PC-3 (cell line): ENCODE results near the gene PFKFB4. TPM values are rescaled to one million over a fixed set of nuclear protein-coding genes. Genes with fewer than 3 reads are reported as not detected.
A peak's percentile ranks its signal among the peaks of the same experiment; 100 is the strongest.

Experiments used
- ATAC-seq: fragments of 200-7000 bp; cut with Tn5 transposase; 2 replicates; pipeline ENCODE4 v1.9.1; 2020; ENCODE audit warnings: mild to moderate bottlenecking, moderate library complexity
- BruUV-seq: library from RNA; stranded (reverse); fragments of 400-500 nt; replicated peaks from 2 replicates; lab custom pipeline; 2021; lab: Mats Ljungman, UMichigan
- CTCF ChIA-PET: fragments of 300-600 bp; sonication (Branson Sonifier 250); formaldehyde crosslinking; loops from one replicate; lab custom pipeline; 2022; ENCODE audit warnings: antibody characterized with exemption; lab: Charles Lee
- POLR2A ChIA-PET: fragments of 300-600 bp; sonication (Branson Sonifier 250); formaldehyde crosslinking; loops from one replicate; lab custom pipeline; 2022; ENCODE audit warnings: antibody characterized with exemption; ENCODE audit not compliant: unreplicated experiment; lab: Charles Lee
- DNase-seq: peaks from one replicate; pipeline ENCODE4 v3.0.0-alpha.2; 2015
- H2AFZ ChIP-seq: fragments of 300-600 bp; sonication (generic); 2 replicates; pipeline ENCODE4 v1.6.0; 2016; ENCODE audit warnings: antibody characterized with exemption, low read length
- H3F3A ChIP-seq: fragments of 300-600 bp; sonication (generic); one replicate; pipeline ENCODE4 v1.6.0; 2017; ENCODE audit warnings: antibody characterized with exemption, low read length, control low read depth, mild to moderate bottlenecking; ENCODE audit not compliant: unreplicated experiment
- H3K27ac ChIP-seq: fragments of 300-600 bp; sonication (generic); 2 replicates; pipeline ENCODE4 v1.5.1; 2016; ENCODE audit warnings: mild to moderate bottlenecking, low read length
- H3K27me3 ChIP-seq: fragments of 300-600 bp; sonication (generic); 2 replicates; pipeline ENCODE4 v1.6.1; 2016; ENCODE audit warnings: low read length, mixed read lengths
- H3K36me3 ChIP-seq: fragments of 300-600 bp; sonication (generic); 2 replicates; pipeline ENCODE4 v1.6.1; 2016; ENCODE audit warnings: low read depth, mixed run types, low read length, mixed read lengths
- H3K4me1 ChIP-seq: fragments of 300-600 bp; sonication (generic); 2 replicates; pipeline ENCODE4 v1.5.1; 2016; ENCODE audit warnings: low read length; ENCODE audit not compliant: insufficient read depth
- H3K4me2 ChIP-seq: fragments of 300-600 bp; sonication (generic); 2 replicates; pipeline ENCODE4 v1.6.0; 2016; ENCODE audit warnings: low read length
- H3K4me3 ChIP-seq: fragments of 300-600 bp; sonication (generic); 2 replicates; pipeline ENCODE4 v1.5.1; 2016; ENCODE audit warnings: mild to moderate bottlenecking, low read length, mixed read lengths
- H3K79me2 ChIP-seq: fragments of 300-600 bp; sonication (generic); 2 replicates; pipeline ENCODE4 v1.6.1; 2017; ENCODE audit warnings: low read length, mixed read lengths
- H3K9ac ChIP-seq: fragments of 300-600 bp; sonication (generic); 2 replicates; pipeline ENCODE4 v1.6.0; 2016; ENCODE audit warnings: mild to moderate bottlenecking, low read length
- H3K9me2 ChIP-seq: fragments of 300-600 bp; sonication (generic); replicated peaks from 2 replicates; pipeline ENCODE4 v1.6.1; 2016; ENCODE audit warnings: mixed run types, low read length, mixed read lengths
- H3K9me3 ChIP-seq: fragments of 300-600 bp; sonication (generic); 2 replicates; pipeline ENCODE4 v1.6.1; 2016; ENCODE audit warnings: low read length, mixed read lengths
- H4K20me1 ChIP-seq: fragments of 300-600 bp; sonication (generic); 2 replicates; pipeline ENCODE4 v1.6.1; 2016; ENCODE audit warnings: low read length, mixed read lengths
- EZH2 ChIP-seq: fragments of 300-600 bp; sonication (generic); IDR thresholded peaks from one replicate; pipeline ENCODE4 v1.6.1; 2017; ENCODE audit warnings: antibody characterized with exemption, mild to moderate bottlenecking, low read length; ENCODE audit not compliant: unreplicated experiment
- EZH2phosphoT487 ChIP-seq: fragments of 300-600 bp; sonication (generic); IDR thresholded peaks from 2 replicates; pipeline ENCODE4 v1.6.1; 2018; ENCODE audit warnings: mild to moderate bottlenecking, antibody characterized with exemption, low read length, borderline replicate concordance
- intact Hi-C: fragments of 100-400 bp; cut with micrococcal nuclease; formaldehyde crosslinking; loops from 2 replicates; pipeline ENCODE4 v1.9.0; 2023
- total RNA-seq: library from RNA; depleted of rRNA; stranded (reverse); fragments of >200 nt; gene quantifications from 2 replicates; pipeline ENCODE4 v1.2.3, GENCODE V29; 2014
- TF ChIP-seq, protein P1 (sequence below): fragments of 300-600 bp; sonication (generic); conservative IDR thresholded peaks from 2 replicates; pipeline ENCODE4 v1.5.1; 2017; ENCODE audit warnings: antibody characterized with exemption, low read depth, mild to moderate bottlenecking, low read length

The PFKFB4 gene
- total RNA-seq, 1 experiment from 2014 or later: 33.5 TPM

- H3K36me3 ChIP-seq: peaks cover 32% of the 10 kb centered on the region
- H3K79me2 ChIP-seq: no peaks in the 10 kb centered on the region
- no peak for TF ChIP-seq EZH2phosphoT487
- TF ChIP-seq, protein P1, sequence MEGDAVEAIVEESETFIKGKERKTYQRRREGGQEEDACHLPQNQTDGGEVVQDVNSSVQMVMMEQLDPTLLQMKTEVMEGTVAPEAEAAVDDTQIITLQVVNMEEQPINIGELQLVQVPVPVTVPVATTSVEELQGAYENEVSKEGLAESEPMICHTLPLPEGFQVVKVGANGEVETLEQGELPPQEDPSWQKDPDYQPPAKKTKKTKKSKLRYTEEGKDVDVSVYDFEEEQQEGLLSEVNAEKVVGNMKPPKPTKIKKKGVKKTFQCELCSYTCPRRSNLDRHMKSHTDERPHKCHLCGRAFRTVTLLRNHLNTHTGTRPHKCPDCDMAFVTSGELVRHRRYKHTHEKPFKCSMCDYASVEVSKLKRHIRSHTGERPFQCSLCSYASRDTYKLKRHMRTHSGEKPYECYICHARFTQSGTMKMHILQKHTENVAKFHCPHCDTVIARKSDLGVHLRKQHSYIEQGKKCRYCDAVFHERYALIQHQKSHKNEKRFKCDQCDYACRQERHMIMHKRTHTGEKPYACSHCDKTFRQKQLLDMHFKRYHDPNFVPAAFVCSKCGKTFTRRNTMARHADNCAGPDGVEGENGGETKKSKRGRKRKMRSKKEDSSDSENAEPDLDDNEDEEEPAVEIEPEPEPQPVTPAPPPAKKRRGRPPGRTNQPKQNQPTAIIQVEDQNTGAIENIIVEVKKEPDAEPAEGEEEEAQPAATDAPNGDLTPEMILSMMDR: no peak
- TF ChIP-seq EZH2: no peak
- H3K4me2 ChIP-seq: no peak overlapping the region
- no peaks in the 10 kb centered on the region for H3K27me3 ChIP-seq
- intact Hi-C loops: loop anchor here (5.0 kb wide), 1 partner anchor 40 kb away; the partner anchor contains the start of gene PFKFB4
- CTCF ChIA-PET: no interaction called here
- H3K4me1 ChIP-seq: peaks cover 67% of the 10 kb centered on the region
- H4K20me1 ChIP-seq: no peaks in the 10 kb centered on the region
- peak overlapping the region; percentile 89 for H3K27ac ChIP-seq
- POLR2A ChIA-PET: no interaction called here
- ATAC-seq (no peak), DNase-seq (no peak)
- no TSS peak for BruUV-seq
- H3F3A ChIP-seq: no peaks in the 10 kb centered on the region
- H2AFZ ChIP-seq: no peak overlapping the region
- no peak overlapping the region for H3K9ac ChIP-seq
- no peaks in the 10 kb centered on the region for H3K9me2 ChIP-seq
- no peaks in the 10 kb centered on the region for H3K9me3 ChIP-seq
- no peak overlapping the region for H3K4me3 ChIP-seq
Measured at GRCh38 chr3:48596676-48597407, 40.2 kb upstream of the PFKFB4 start.

DNA sequence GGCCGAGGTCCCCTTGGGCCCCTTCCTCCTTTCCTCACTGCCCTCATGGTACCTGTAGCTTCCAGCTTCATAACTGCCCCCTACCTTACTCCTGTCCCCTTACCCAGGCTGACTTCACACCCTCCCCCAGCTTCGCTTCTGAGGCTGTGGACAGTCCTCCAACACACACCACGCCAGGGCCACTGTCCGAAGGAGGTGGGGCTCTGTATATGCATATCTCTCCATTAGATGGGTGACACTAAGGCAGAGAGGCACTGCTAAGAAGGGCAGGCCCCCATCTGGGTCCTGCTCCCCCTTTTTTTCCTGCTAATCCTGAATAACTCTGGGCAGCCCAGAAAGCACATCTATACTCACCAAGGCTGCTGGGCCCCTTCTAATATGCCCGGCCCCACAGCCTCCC lies 39.6 kb upstream of the PFKFB4 start:
- ChIA-PET POLR2A (no interaction called here), CTCF (no interaction called here)
- intact Hi-C loops: loop anchor here (5.0 kb wide), 1 partner anchor 39 kb away; the partner anchor contains the start of gene PFKFB4
- Histone ChIP-seq H3K9ac (peak overlapping the region; percentile 19; the same call in 1 of the 2 replicates), H4K20me1 (no peaks in the 10 kb centered on the region), H3F3A (no peaks in the 10 kb centered on the region), H3K27ac (peak overlapping the region; percentile 74), H3K27me3 (no peaks in the 10 kb centered on the region), H3K79me2 (no peaks in the 10 kb centered on the region), H3K9me3 (no peaks in the 10 kb centered on the region), H3K4me1 (peaks cover 65% of the 10 kb centered on the region), H3K4me2 (peak overlapping the region; percentile 51), H3K36me3 (peaks cover 26% of the 10 kb centered on the region), H3K9me2 (no peaks in the 10 kb centered on the region), H3K4me3 (no peak overlapping the region), H2AFZ (no peak overlapping the region)
- BruUV-seq: no TSS peak
- no peak for TF ChIP-seq EZH2
- TF ChIP-seq EZH2phosphoT487: no peak
- TF ChIP-seq, protein P1: no peak
- DNase-seq: no peak
- peak; percentile 5 for ATAC-seq

DNA sequence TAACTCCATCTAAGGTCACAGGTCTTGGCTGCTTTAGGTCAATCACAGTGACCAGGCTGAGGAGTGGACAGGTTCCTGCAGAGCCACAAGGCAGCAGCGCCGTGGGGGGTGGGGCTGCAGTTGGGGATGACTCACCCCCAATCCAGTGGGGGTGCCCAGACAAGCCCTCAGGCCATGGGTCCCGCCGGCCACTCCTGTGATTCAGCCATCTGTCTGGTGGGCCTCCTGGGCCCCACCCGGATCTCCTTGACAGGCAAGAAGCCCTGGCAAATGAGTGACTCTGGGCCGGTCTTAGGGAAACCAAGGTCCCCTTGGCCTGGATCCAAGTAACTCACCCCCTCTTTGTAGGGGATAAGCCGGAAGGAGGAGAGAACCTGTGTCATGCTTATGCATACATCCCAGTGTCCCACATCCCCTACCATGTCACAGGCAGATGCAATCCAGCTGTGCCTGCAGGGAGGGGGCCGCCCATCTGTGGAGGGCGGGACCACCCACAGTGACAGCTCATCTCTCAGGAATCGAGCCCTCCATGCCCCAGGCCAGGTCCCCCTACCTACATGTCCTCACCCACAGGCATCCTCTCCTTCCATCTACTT lies 39.0 kb upstream of the PFKFB4 start:
- H3K36me3 ChIP-seq: peaks cover 21% of the 10 kb centered on the region
- TF ChIP-seq, protein P1: no peak
- TF ChIP-seq EZH2phosphoT487 (no peak), EZH2 (no peak)
- intact Hi-C loops: loop anchor here (5.0 kb wide), 1 partner anchor 38 kb away; the partner anchor contains the start of gene PFKFB4
- H3K27ac ChIP-seq: peak overlapping the region; percentile 74
- H3K4me3 ChIP-seq: no peak overlapping the region
- H2AFZ ChIP-seq: no peak overlapping the region
- H3K27me3 ChIP-seq: no peaks in the 10 kb centered on the region
- peak overlapping the region; percentile 19; the same call in 1 of the 2 replicates for H3K9ac ChIP-seq
- H3K4me2 ChIP-seq: peak overlapping the region; percentile 51
- no peaks in the 10 kb centered on the region for H4K20me1 ChIP-seq
- ATAC-seq: peak; percentile 43
- CTCF ChIA-PET: no interaction called here
- no peaks in the 10 kb centered on the region for H3F3A ChIP-seq
- peaks cover 60% of the 10 kb centered on the region for H3K4me1 ChIP-seq
- DNase-seq: peak; percentile 95
- no peaks in the 10 kb centered on the region for H3K79me2 ChIP-seq
- H3K9me2 ChIP-seq: no peaks in the 10 kb centered on the region
- POLR2A ChIA-PET: no interaction called here
- no TSS peak for BruUV-seq
- no peaks in the 10 kb centered on the region for H3K9me3 ChIP-seq
